Epithelial cell of proximal tubule (primary cell): ENCODE measurements around the gene TPSAB1. TPM values are rescaled to one million over a fixed set of nuclear protein-coding genes. Genes with fewer than 3 reads are reported as not detected.

Experiments used
- DNase-seq: peaks from one replicate; pipeline ENCODE4 v3.0.0-alpha.2; 2011; ENCODE audit warnings: low read depth
- H3K4me3 ChIP-seq: 2 replicates; pipeline ENCODE4 v1.5.1; 2011; ENCODE audit warnings: low read depth, mild to moderate bottlenecking, low read length
- CTCF ChIP-seq: conservative IDR thresholded peaks from 2 replicates; pipeline ENCODE4 v1.5.1; 2012; ENCODE audit warnings: low read depth, mild to moderate bottlenecking, low read length
- total RNA-seq: library from RNA; depleted of rRNA; stranded (reverse); fragments of >200 nt; gene quantifications from 2 replicates; pipeline ENCODE4 v1.2.3, GENCODE V29; 2015

The TPSAB1 gene
- total RNA-seq, 1 donor from 2014 or later: not detected

GRCh38 chr16:1211451-1212268 lies 28.8 kb upstream of the TPSAB1 start:
- H3K4me3 ChIP-seq: no peak overlapping the region
- TF ChIP-seq CTCF: no peak
- no peak for DNase-seq

- DNase-seq: no peak
- no peak overlapping the region for H3K4me3 ChIP-seq
- TF ChIP-seq CTCF: no peak
Observed at GRCh38 chr16:1212616-1213194, 27.8 kb upstream of the TPSAB1 start.

GRCh38 chr16:1213231-1213630 lies 27.3 kb upstream of the TPSAB1 start:
- DNase-seq: no peak
- no peak for TF ChIP-seq CTCF
- no peak overlapping the region for H3K4me3 ChIP-seq

GRCh38 chr16:1213796-1214372 lies 26.6 kb upstream of the TPSAB1 start:
- no peak for TF ChIP-seq CTCF

GRCh38 chr16:1214719-1215118 lies 25.8 kb upstream of the TPSAB1 start:
- DNase-seq: no peak
- H3K4me3 ChIP-seq: no peak overlapping the region
- TF ChIP-seq CTCF: no peak

More at GRCh38 chr16:1213796-1214372, 26.6 kb upstream of the TPSAB1 start:
- H3K4me3 ChIP-seq: no peak overlapping the region
- no peak for DNase-seq

GRCh38 chr16:1215574-1216295 lies 24.8 kb upstream of the TPSAB1 start:
- no peak overlapping the region for H3K4me3 ChIP-seq
- no peak for TF ChIP-seq CTCF
- no peak for DNase-seq
